A549 (cell line): ENCODE data around the gene PSMD8. TPM values are rescaled to one million over a fixed set of nuclear protein-coding genes. Genes with fewer than 3 reads are reported as not detected.

Source experiments
- ATAC-seq, 2 experiments: fragments of 200-7000 bp in 1 of 2; fragments of >200 bp in 1 of 2; cut with Nextera tagmentation in 1 of 2; cut with Tn5 transposase in 1 of 2; 3 replicates each; pipeline versions ENCODE4 v1.8.0 to v1.9.1; 2018 to 2020; ENCODE audit warnings: mild to moderate bottlenecking in 1 of 2, moderate library complexity in 1 of 2
- CTCF ChIA-PET: fragments of 300-600 bp; sonication (Branson Sonifier 250); formaldehyde crosslinking; extraction: SDS; loops from one replicate; lab custom pipeline; 2021; ENCODE audit warnings: antibody characterized with exemption, inconsistent platforms; lab: Yijun Ruan, JAX
- POLR2A ChIA-PET: fragments of 350-600 bp; formaldehyde crosslinking; extraction: SDS; loops from one replicate; lab custom pipeline; 2021; ENCODE audit warnings: antibody characterized with exemption, inconsistent platforms; lab: Yijun Ruan, JAX
- DNase-seq, 2 experiments: peaks; one replicate each; pipeline versions ENCODE4 v3.0.0 to v3.0.0-alpha.2; 2011 to 2016; ENCODE audit warnings: low read depth in 1 of 2, low spot score in 1 of 2
- FAIRE-seq: peaks from 2 replicates; lab custom pipeline; 2011; peaks lifted over from hg19 to GRCh38; lab: Jason Lieb, UNC
- H3K27ac ChIP-seq, 2 experiments: fragments of >200 bp; sonication (Bioruptor Twin); formaldehyde crosslinking; 3 replicates each; pipeline ENCODE4 v1.5.1; 2016 to 2017
- H3K4me1 ChIP-seq: fragments of >200 bp; sonication (Bioruptor Twin); formaldehyde crosslinking; 3 replicates; pipeline ENCODE4 v1.6.1; 2016
- H3K4me2 ChIP-seq: fragments of >200 bp; sonication (Bioruptor Twin); formaldehyde crosslinking; 3 replicates; pipeline ENCODE4 v1.6.1; 2016
- H3K4me3 ChIP-seq: fragments of >200 bp; sonication (Bioruptor Twin); formaldehyde crosslinking; 3 replicates; pipeline ENCODE4 v1.5.1; 2016
- H3K9me3 ChIP-seq: fragments of >200 bp; sonication (Bioruptor Twin); formaldehyde crosslinking; 3 replicates; pipeline ENCODE4 v1.6.1; 2016
- BHLHE40 ChIP-seq: IDR thresholded peaks from 2 replicates; pipeline ENCODE4 v1.6.1; 2012; ENCODE audit warnings: low read depth, low read length, inconsistent platforms
- CBX8 ChIP-seq: fragments of 200-600 bp; sonication (generic); IDR thresholded peaks from 2 replicates; pipeline ENCODE4 v1.6.1; 2016
- CEBPB ChIP-seq, 2 experiments: fragments of >200 bp in 1 of 2; sonication (Bioruptor Twin) in 1 of 2; formaldehyde crosslinking in 1 of 2; IDR thresholded peaks; 2 replicates each; pipeline ENCODE4 v1.6.1; 2012 to 2016
- CHD2 ChIP-seq: fragments of 150-350 bp; IDR thresholded peaks from 2 replicates; pipeline ENCODE4 v1.6.1; 2014; ENCODE audit warnings: low read length; ENCODE audit not compliant: partially characterized antibody
- CHD4 ChIP-seq: fragments of 200-600 bp; sonication (generic); IDR thresholded peaks from 2 replicates; pipeline ENCODE4 v1.6.1; 2016; ENCODE audit warnings: antibody characterized with exemption, mild to moderate bottlenecking, borderline replicate concordance
- EHF ChIP-seq: fragments of 250-450 bp; sonication (Bioruptor Pico); IDR thresholded peaks from 2 replicates; pipeline ENCODE4 v1.5.0; 2020; ENCODE audit warnings: mild to moderate bottlenecking
- EHMT2 ChIP-seq: fragments of 200-600 bp; sonication (generic); IDR thresholded peaks from 2 replicates; pipeline ENCODE4 v1.6.1; 2016; ENCODE audit warnings: antibody characterized with exemption, low read depth, mild to moderate bottlenecking, moderate library complexity
- EP300 ChIP-seq, 2 experiments: fragments of >200 bp; sonication (Bioruptor Twin); formaldehyde crosslinking; IDR thresholded peaks; 2 replicates in 1 of 2; 3 replicates in 1 of 2; pipeline ENCODE4 v1.6.1; 2016 to 2017
- FOSB ChIP-seq: fragments of 250-450 bp; sonication (Bioruptor Pico); IDR thresholded peaks from 2 replicates; pipeline ENCODE4 v1.5.0; 2020; ENCODE audit warnings: mild to moderate bottlenecking, moderate library complexity
- FOSL2 ChIP-seq, 2 experiments: fragments of 450-650 bp in 1 of 2; fragments of >200 bp in 1 of 2; sonication (Bioruptor Twin) in 1 of 2; formaldehyde crosslinking; IDR thresholded peaks; 2 replicates each; pipeline versions ENCODE4 v1.5.0 to v1.6.1; 2016 to 2020; ENCODE audit warnings: mild to moderate bottlenecking in 1 of 2, moderate library complexity in 1 of 2
- GATA3 ChIP-seq: IDR thresholded peaks from 2 replicates; pipeline ENCODE4 v1.6.1; 2012; ENCODE audit warnings: borderline replicate concordance
- HEYL ChIP-seq: fragments of 250-450 bp; sonication (Bioruptor Pico); IDR thresholded peaks from 2 replicates; pipeline ENCODE4 v1.8.0; 2021; ENCODE audit warnings: mild to moderate bottlenecking, moderate library complexity
- HOXA7 ChIP-seq: fragments of 250-450 bp; sonication (Bioruptor Pico); IDR thresholded peaks from 2 replicates; pipeline ENCODE4 v1.5.0; 2020; ENCODE audit warnings: mild to moderate bottlenecking, moderate library complexity
- JUNB ChIP-seq: fragments of >200 bp; sonication (Bioruptor Twin); formaldehyde crosslinking; IDR thresholded peaks from 2 replicates; pipeline ENCODE4 v1.6.1; 2016
- KDM1A ChIP-seq: fragments of 200-600 bp; sonication (generic); IDR thresholded peaks from 2 replicates; pipeline ENCODE4 v1.6.1; 2016; ENCODE audit warnings: low read depth, mild to moderate bottlenecking
- MYC ChIP-seq: IDR thresholded peaks from 2 replicates; pipeline ENCODE4 v1.6.1; 2012; ENCODE audit warnings: mild to moderate bottlenecking, inconsistent platforms, low read length, improper control_type of control experiment, borderline replicate concordance
- PHF8 ChIP-seq: fragments of 200-600 bp; sonication (generic); IDR thresholded peaks from 2 replicates; pipeline ENCODE4 v1.6.1; 2016; ENCODE audit warnings: low read depth, mild to moderate bottlenecking, antibody characterized with exemption, moderate library complexity, borderline replicate concordance
- POLR2A ChIP-seq: IDR thresholded peaks from 2 replicates; pipeline ENCODE4 v1.6.1; 2012; ENCODE audit warnings: mild to moderate bottlenecking, low read length
- RARB ChIP-seq: fragments of 250-450 bp; sonication (Bioruptor Pico); IDR thresholded peaks from 2 replicates; pipeline ENCODE4 v1.8.0; 2021; ENCODE audit warnings: mild to moderate bottlenecking, moderate library complexity
- SMC3 ChIP-seq: fragments of >200 bp; sonication (Bioruptor Twin); formaldehyde crosslinking; IDR thresholded peaks from 3 replicates; pipeline ENCODE4 v1.6.1; 2018; ENCODE audit warnings: inconsistent platforms
- SREBF2 ChIP-seq: fragments of 450-650 bp; IDR thresholded peaks from 2 replicates; pipeline ENCODE4 v1.6.1; 2014; ENCODE audit warnings: mild to moderate bottlenecking, moderate library complexity
- TFCP2L1 ChIP-seq: fragments of 250-450 bp; sonication (Bioruptor Pico); IDR thresholded peaks from 2 replicates; pipeline ENCODE4 v1.5.0; 2021; ENCODE audit warnings: mild to moderate bottlenecking
- ZC3H11A ChIP-seq: fragments of 450-650 bp; IDR thresholded peaks from 2 replicates; pipeline ENCODE4 v1.6.1; 2014; ENCODE audit warnings: antibody characterized with exemption, mild to moderate bottlenecking
- ZSCAN20 ChIP-seq: fragments of 250-450 bp; sonication (Bioruptor Pico); IDR thresholded peaks from 2 replicates; pipeline ENCODE4 v1.8.0; 2022; ENCODE audit warnings: mild to moderate bottlenecking, moderate library complexity
- WGBS: methylation state at CpG from one replicate; pipeline ENCODE4 v1.1.6; 2017; ENCODE audit errors: missing lambda C conversion rate; 5-methylcytosine and 5-hydroxymethylcytosine counted together
- polyA plus RNA-seq, 4 experiments: library from polyadenylated mRNA; depleted of rRNA in 3 of 4; stranded (reverse); fragments of >200 nt; fragmentation: RNase III in 1 of 4; extraction: RNeasy Plus Mini Kit Qiagen cat#74134 plus additional on column Dnase treatment in 1 of 4; gene quantifications; 2 replicates in 3 of 4; 3 replicates in 1 of 4; pipeline ENCODE4 v1.2.3, GENCODE V29; 2011 to 2017
- TF ChIP-seq, protein P1 (sequence below): fragments of 250-450 bp; sonication (Bioruptor Pico); IDR thresholded peaks from 2 replicates; pipeline ENCODE4 v1.5.0; 2021; ENCODE audit warnings: mild to moderate bottlenecking, moderate library complexity, borderline replicate concordance
- TF ChIP-seq, protein P2 (sequence below): fragments of 250-450 bp; sonication (Bioruptor Pico); IDR thresholded peaks from 2 replicates; pipeline ENCODE4 v1.5.0; 2020; ENCODE audit warnings: low read depth, mild to moderate bottlenecking, moderate library complexity

The PSMD8 gene
- polyA plus RNA-seq, 2 of the 4 experiments (the other 2 are of a cell fraction), result 437 to 456 TPM

DNA sequence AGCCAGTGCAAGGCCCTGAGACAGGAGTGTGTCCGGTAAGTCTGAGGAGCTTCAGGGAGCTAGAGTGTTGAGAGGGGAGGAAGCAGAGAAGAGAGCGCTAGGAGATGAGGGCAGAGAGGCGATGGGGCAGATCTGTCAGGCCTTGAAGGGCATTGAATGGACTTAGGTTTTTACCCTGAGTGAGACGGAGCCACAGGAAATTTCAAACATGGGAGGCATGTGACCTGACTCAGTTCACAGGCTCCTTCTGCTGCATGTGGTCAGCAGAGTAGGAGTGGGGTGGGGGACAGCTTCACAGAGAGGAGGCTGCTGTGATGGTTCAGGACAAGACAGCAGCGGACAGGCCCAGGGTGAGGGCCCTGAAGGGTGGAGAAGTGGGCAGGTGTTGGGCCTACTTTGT lies 26.0 kb downstream of the PSMD8 start:
- WGBS, result 85% methylated on average over 5 of the region's 5 CpGs
- POLR2A ChIA-PET, result interaction anchor here (0.6 to 1.5 kb wide), 5 partner anchors 10 to 361 kb away, joined by 3 to 8 read pairs (median 3); partner anchors contain the start of genes EIF3K, GGN, PSMD8 and SPRED3
- CTCF ChIA-PET, result interaction anchor here (0.7 to 14.1 kb wide), 18 partner anchors 8 to 600 kb away, joined by 3 to 254 read pairs (median 4); partner anchors contain the start of genes CATSPERG, GGN, MRPS12 and SARS2
- peaks cover 10% of the 10 kb centered on the region for H3K4me1 ChIP-seq
- DNase-seq, result no peak
- no peak for FAIRE-seq
- TF ChIP-seq SMC3 (no peak), POLR2A (0 out of 2 replicates have a peak, but pooled peaks have one; percentile 7), BHLHE40 (no peak), ZC3H11A (no peak), KDM1A (no peak)
- TF ChIP-seq, all 56 proteins: peak for 1
- Histone ChIP-seq H3K4me3 (no peak overlapping the region), H3K9me3 (no peaks in the 10 kb centered on the region), H3K4me2 (no peak overlapping the region), H3K27ac (no peak overlapping the region)
- ATAC-seq, result no peak

DNA sequence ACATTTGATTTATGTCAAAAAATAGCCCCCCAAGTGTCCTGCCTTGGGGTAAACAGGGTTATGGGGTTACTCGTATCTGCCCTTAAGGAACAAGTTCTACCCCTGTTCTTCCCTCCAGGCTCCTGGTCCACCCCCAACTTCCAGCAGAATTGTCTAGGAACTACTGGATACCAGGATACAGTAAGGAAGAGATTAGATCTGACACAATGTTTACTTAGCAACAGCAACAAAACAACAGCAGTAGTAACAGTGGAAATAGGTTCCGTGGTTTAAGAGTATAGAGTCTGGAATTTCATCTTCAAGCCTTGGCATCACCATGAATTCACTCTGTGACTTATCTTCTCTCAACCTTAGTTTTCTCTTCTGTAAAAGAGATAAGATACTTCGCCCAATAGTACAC lies 26.8 kb downstream of the PSMD8 start:
- POLR2A ChIA-PET, result interaction anchor here (0.6 to 1.0 kb wide), 2 partner anchors 12 to 361 kb away, joined by 3 read pairs; partner anchors contain the start of gene SPRED3

DNA sequence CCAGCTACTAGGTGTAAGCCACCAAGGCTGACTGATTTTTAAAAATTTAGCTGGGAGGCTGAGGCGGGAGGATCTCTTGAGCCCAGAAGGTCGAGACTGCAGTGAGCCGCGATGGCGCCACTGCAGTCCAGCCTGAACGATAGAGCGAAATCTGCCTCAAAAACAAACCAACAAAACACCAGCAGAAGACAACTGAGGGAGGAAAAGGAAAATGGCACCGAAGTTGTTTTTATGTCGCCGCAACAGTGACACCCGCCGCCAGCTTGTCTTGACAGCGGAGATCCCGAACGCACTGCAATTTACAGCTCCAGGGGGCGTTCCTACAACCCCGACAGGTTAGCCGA lies 28.2 kb downstream of the PSMD8 start:
- peak overlapping the region in 1 of 2 experiments; percentile 27; a peak in 2 of 6 replicates for H3K27ac ChIP-seq
- WGBS, result 9% methylated on average over 18 of the region's 18 CpGs
- ChIA-PET POLR2A (interaction anchor here (0.5 to 2.4 kb wide), 18 partner anchors 8 to 527 kb away, joined by 3 to 30 read pairs (median 4); partner anchors contain the start of genes ACTN4, C19orf33, EIF3K and GGN), CTCF (interaction anchor here (0.6 to 14.1 kb wide), 147 partner anchors 11 to 1140 kb away, joined by 3 to 254 read pairs (median 5); partner anchors contain the start of genes ACTN4, CCER2, ECH1 and EIF3K)
- ATAC-seq, result peak in 1 of 2 experiments; percentile 38; a peak in 3 of 6 replicates
- TF ChIP-seq JUNB (no peak), TFCP2L1 (CRISPR knock-in tag) (0 out of 2 replicates have a peak, but pooled peaks have one; percentile 25), PHF8 (no peak), EHMT2 (0 out of 2 replicates have a peak, but pooled peaks have one; percentile 30)
- FAIRE-seq, result no peak
- H3K4me3 ChIP-seq, result peak overlapping the region; percentile 66
- no peak for DNase-seq
- peak overlapping the region; percentile 85 for H3K4me2 ChIP-seq
- H3K4me1 ChIP-seq, result peaks cover 10% of the 10 kb centered on the region
- no peaks in the 10 kb centered on the region for H3K9me3 ChIP-seq

More for the DNA sequence above, 26.8 kb downstream of the PSMD8 start:
- Histone ChIP-seq H3K9me3 (no peaks in the 10 kb centered on the region), H3K27ac (no peak overlapping the region), H3K4me2 (no peak overlapping the region), H3K4me1 (peaks cover 10% of the 10 kb centered on the region), H3K4me3 (no peak overlapping the region)
- FAIRE-seq (peak; percentile 28), DNase-seq (peak in 1 of 2 experiments; percentile 69), ATAC-seq (no peak)
- 60% methylated on average over 3 of the region's 3 CpGs for WGBS
- CTCF ChIA-PET, result interaction anchor here (1.3 to 14.1 kb wide), 11 partner anchors 12 to 530 kb away, joined by 3 to 254 read pairs (median 65); partner anchors contain the start of genes GGN, MRPS12, PSMD8 and RASGRP4
- peak; percentile 35; the same call in 1 of the 2 replicates for TF ChIP-seq GATA3
- TF ChIP-seq HEYL (CRISPR knock-in tag), result no peak

DNA sequence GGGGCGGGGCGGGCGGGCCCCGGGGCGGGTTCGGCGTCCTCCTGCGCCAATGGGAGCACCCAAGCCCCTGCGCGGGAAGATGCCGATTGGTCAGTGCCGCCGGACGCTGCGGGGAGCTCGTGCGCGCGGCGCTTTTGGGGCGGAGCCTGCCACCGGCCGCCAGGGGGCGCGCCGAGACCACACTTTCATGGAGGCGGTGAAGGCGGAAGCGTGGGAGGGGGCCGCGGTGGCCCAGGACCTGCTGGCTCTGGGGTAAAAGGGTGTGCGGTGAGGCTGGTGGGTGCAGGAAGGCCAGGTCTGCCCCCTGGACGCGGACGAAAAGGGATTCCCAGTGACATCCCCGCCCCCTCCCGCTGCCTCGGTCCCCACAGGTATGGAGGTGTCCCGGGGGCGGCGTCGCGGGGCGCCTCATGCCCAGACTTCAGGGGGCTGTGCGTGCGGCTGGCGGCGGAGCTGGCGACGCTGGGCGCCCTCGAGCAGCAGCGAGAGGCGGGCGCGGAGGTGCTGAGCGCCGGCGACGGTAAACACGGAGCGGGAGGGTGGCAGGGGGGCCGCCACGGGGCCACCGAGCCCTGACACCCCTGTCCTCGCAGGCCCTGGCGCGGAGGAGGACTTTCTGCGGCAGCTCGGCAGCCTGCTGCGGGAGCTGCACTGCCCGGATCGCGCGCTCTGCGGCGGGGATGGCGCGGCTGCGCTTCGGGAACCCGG lies 28.8 kb downstream of the PSMD8 start, which contains the start of gene FAM98C:
Gene FAM98C (plus strand): TSS at position 127 of the 708 bp plus-strand sequence. CDS start 61 bp downstream, at position 188.
- ATAC-seq, result peak; percentile 93 to 98
- Histone ChIP-seq H3K27ac (peak within 1 kb of the TSS; percentile 80 to 89), H3K4me1 (peaks cover 10% of the 10 kb centered on the region), H3K4me2 (peak within 1 kb of the TSS; percentile 87), H3K4me3 (peak within 1 kb of the TSS; percentile 66), H3K9me3 (no peaks in the 10 kb centered on the region)
- CTCF ChIA-PET, result interaction anchor here (0.6 to 14.1 kb wide), 161 partner anchors 11 to 1139 kb away, joined by 3 to 254 read pairs (median 5); partner anchors contain the start of genes ACTN4, CCER2, ECH1 and EIF3K
- FAIRE-seq, result peak; percentile 68
- 2% methylated on average over 49 of the region's 82 CpGs for WGBS
- POLR2A ChIA-PET, result interaction anchor here (0.6 to 2.4 kb wide), 18 partner anchors 9 to 1033 kb away, joined by 3 to 30 read pairs (median 4); partner anchors contain the start of genes ACTN4, C19orf33, EIF3K and GGN
- peak; percentile 99 to 100 for DNase-seq
- no peak for TF ChIP-seq ZC3H11A
- no peak for TF ChIP-seq CEBPB (IDR thresholded peaks at IDR 0.05)
- TF ChIP-seq, protein P1, sequence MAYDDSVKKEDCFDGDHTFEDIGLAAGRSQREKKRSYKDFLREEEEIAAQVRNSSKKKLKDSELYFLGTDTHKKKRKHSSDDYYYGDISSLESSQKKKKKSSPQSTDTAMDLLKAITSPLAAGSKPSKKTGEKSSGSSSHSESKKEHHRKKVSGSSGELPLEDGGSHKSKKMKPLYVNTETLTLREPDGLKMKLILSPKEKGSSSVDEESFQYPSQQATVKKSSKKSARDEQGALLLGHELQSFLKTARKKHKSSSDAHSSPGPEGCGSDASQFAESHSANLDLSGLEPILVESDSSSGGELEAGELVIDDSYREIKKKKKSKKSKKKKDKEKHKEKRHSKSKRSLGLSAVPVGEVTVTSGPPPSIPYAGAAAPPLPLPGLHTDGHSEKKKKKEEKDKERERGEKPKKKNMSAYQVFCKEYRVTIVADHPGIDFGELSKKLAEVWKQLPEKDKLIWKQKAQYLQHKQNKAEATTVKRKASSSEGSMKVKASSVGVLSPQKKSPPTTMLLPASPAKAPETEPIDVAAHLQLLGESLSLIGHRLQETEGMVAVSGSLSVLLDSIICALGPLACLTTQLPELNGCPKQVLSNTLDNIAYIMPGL (CRISPR knock-in tag), result peak; percentile 81
- peak; percentile 96 for TF ChIP-seq SMC3
- no peak for TF ChIP-seq SREBF2
- TF ChIP-seq CHD2, result no peak
- no peak for TF ChIP-seq CBX8
- no peak for TF ChIP-seq HOXA7 (CRISPR knock-in tag)
- TF ChIP-seq, protein P2, sequence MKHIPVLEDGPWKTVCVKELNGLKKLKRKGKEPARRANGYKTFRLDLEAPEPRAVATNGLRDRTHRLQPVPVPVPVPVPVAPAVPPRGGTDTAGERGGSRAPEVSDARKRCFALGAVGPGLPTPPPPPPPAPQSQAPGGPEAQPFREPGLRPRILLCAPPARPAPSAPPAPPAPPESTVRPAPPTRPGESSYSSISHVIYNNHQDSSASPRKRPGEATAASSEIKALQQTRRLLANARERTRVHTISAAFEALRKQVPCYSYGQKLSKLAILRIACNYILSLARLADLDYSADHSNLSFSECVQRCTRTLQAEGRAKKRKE, result 0 out of 2 replicates have a peak, but pooled peaks have one; percentile 12
- no peak for TF ChIP-seq FOSB (CRISPR knock-in tag)
- peak; percentile 85; the same call in 1 of the 2 replicates for TF ChIP-seq TFCP2L1 (CRISPR knock-in tag)
- TF ChIP-seq EP300 (IDR thresholded peaks at IDR 0.05), result no peak
- TF ChIP-seq JUNB, result no peak
- no peak for TF ChIP-seq ZSCAN20 (CRISPR knock-in tag)
- peak; percentile 84 for TF ChIP-seq PHF8
- peak; percentile 85 for TF ChIP-seq MYC
- TF ChIP-seq CHD4, result no peak
- peak; percentile 74 for TF ChIP-seq BHLHE40
- no peak for TF ChIP-seq RARB (CRISPR knock-in tag)
- TF ChIP-seq FOSL2 (IDR thresholded peaks at IDR 0.05), result no peak
- TF ChIP-seq FOSL2 (CRISPR knock-in tag; IDR thresholded peaks at IDR 0.05), result no peak
- no peak; the same call in 1 of the 2 replicates for TF ChIP-seq EHF
